GM21723 (cell line): ENCODE measurements around the gene CCDC144A.
"Not testable (repeated sequence)": the region's sequence is repeated elsewhere in the genome, so short reads cannot be mapped to it uniquely, and the experiment has no call there.

ENCODE experiments used
- ATAC-seq: cut with Tn5 transposase; IDR thresholded peaks from one replicate; pipeline ENCODE4 v1.9.1; 2021; ENCODE audit warnings: mild to moderate bottlenecking, moderate library complexity; ENCODE audit not compliant: unreplicated experiment

The CCDC144A gene

DNA sequence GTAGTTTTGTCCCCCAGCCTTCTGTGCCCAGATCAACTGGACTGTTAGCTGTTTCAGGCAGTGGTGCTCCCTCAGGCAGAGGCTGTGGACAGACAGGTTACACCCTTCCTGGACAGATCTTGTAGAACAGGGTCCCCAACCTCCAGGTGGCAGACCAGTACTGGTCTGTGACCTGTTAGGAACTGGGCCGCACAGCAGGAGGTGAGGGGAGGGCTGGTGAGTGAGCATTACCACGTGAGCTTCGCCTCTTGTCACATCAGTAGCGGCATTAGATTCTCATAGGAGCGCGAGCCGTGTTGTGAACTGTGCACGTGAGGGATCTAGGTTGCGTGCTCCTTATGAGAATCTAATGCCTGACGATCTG lies 61.9 kb downstream of the CCDC144A start:
- not testable (repeated sequence) for ATAC-seq

DNA sequence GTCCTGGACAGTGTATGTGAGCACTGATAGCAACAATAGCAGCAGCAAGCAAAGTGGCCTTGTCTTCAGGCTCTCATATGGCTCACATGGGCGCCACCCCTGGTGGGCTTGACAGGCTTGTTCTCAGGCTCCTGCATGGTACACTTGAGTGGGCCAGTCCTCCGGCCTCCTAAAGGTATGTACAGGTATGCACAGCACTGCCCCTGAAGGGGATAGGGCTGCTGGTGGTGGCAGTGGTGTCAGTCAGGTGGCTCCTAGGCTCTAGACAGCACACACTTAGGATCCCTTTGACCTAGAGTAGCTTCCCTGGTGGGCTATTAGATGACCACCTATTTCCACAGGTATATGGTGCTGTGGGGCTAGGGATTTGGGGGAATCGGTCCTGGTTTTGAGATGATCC lies 67.5 kb downstream of the CCDC144A start:
- not testable (repeated sequence) for ATAC-seq

DNA sequence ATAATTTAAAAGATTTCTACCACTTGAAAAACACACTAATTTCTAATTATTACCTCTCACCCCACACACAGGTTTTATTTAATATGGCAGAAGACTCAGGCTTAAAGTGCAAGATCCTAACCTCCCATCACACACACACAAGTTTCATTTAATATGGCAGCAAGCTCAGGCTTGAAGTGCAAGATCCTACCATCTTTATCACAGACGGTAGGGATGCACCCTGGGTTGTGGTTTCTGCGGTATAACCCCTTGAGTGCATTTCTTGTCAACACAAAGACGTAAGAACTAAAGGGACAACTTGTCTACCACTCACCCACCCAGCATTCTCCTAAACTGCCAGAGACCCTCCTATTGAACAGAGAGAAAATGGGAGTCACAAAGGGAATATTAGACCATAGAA lies 68.1 kb downstream of the CCDC144A start:
- ATAC-seq, result not testable (repeated sequence)

GRCh38 chr17:16768290-16769175 lies 78.5 kb downstream of the CCDC144A start:
- ATAC-seq, result not testable (repeated sequence)

DNA sequence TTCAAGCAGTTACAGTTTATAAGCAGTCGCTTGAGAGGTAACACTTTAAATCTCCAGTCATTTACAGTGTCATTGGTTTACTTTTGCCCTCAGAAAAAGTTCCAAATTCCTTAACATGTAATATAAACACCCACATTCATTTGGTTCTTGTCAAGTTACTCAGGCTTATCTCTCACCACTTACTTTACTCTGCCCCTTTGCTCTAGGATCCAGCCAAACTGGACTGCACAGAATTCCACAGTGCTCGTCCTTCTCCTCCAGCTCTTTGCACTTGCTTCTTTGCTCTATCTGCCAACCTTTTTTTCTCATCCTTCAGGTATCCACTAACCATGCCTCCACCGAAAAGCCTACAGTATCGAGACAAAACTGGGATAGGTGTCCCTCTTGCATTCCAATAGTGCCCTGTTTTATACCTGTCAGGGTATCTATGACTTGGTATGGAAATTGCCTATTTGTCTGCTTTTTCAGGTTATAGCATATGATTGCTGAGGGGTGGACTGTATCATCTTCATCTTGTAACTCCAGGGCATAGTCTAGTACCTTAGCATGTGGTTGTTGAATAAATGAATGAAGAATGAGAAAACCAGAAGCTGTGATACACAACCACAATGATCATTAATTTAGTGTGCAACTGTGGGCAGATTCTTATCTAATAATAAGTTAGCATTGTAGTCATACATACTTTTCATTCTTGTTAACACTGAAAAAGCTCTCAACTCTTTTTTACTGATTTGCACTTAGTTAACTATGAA lies 82.5 kb downstream of the CCDC144A start:
- not testable (repeated sequence) for ATAC-seq

DNA sequence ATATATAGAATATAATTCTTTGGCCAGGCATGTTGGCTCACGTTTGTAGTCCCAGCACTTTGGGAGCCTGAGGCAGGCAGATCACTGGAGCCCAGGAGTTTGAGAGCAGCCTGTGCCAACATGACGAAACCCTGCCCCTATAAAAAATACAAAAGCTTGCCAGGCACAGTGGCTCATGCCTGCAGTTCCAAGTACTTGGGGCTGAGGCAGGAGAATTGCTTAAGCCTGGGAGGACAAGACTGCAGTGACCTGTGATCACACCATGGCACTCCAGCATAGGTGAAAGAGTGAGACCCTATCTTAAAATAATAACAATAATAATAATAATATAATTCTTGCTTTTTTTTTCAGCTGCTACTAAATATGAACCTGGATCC lies 83.1 kb downstream of the CCDC144A start:
- not testable (repeated sequence) for ATAC-seq

DNA sequence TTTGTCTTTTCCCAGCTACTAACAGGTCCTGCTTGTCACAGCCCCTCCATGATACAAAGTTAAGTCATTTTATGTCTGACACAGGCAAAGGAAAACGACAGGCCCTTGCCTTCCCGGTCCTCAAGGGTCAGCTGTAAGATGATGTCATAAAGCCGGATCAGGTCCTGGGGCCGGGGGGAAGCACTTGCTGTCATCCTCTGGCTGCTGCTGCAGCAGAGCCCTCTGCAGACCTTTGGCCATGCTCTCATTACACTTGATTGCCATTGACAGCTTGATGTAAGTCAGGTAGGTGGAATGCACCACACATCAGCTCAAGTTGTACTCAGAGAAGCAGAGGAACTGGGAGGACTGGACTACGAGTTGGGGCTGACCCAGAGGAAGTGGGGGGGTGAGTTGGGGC lies 97.8 kb downstream of the CCDC144A start:
- not testable (repeated sequence) for ATAC-seq

DNA sequence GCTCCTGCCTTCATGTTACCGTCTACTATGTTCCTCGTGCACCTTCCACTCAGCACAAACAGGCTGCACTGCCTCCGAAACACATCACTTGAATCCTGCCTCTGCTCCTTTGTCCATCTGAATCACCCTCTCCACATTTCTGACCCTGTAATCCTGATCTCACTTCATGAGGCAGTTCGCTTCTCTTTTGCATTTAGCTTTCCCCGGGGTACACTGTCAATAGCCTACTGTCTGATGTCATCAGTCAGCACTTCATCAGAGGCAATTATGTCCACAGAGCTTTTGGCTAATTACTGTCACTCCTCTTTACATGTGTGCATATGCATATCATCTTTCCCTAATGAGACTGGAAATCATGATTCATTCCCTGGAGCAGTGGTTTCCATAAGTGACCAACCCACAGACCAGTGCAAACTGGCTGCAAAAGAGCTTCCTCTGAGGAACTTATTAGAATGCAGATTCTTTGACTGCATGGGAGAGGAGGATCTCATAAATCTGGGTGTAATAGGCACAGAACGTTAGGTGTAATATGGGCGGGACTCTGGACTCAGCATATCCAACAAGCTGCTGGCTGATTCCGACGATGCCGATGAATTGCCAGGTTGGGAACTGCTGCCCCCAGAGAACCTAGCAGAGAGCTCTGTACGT lies 99.0 kb downstream of the CCDC144A start:
- ATAC-seq, result not testable (repeated sequence)

DNA sequence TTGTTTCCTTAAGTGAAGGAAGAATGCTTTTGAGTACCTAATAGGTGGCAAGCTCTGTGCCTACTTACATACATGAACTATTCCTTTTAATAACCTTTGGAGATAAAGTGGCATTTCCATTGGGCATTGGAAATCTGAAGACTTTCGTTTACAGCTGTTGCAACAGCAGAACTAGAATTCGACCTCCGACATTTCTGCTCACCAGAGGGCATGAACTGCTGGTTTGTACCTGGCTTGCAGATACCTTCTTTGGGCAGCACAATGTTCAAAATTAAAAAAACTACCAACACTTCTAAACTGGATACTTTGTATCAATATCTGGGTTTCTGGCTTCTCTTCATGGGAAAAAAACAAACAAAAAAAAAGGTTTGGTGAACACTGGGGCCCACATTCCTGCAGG lies 99.6 kb downstream of the CCDC144A start:
- ATAC-seq, result not testable (repeated sequence)

GRCh38 chr17:16790313-16790871 lies 100.4 kb downstream of the CCDC144A start:
- ATAC-seq, result not testable (repeated sequence)

- not testable (repeated sequence) for ATAC-seq
Measured at GRCh38 chr17:16794215-16794614, 104.2 kb downstream of the CCDC144A start.

GRCh38 chr17:16795894-16796293 lies 105.9 kb downstream of the CCDC144A start:
- ATAC-seq, result not testable (repeated sequence)

- ATAC-seq, result not testable (repeated sequence)
Measured at GRCh38 chr17:16804851-16805250, 114.8 kb downstream of the CCDC144A start.

DNA sequence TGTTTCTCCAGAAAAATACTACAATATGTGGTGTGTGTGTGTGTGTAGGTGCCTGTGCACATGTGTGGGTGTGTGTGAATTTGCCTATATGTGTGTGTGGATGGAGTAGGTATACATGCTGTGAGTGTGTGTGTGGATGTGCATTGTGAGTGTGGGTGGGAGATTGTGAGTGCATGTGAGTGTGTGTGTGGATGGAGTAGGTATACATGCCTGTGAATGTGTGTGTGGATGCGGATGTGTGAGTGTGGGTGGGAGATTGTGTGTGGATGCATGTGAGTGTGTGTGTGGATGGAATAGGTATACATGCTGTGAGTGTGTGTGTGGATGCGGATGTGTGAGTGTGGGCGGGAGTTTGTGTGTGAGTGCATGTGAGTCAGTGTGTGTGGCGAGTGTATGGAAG lies 116.6 kb downstream of the CCDC144A start:
- ATAC-seq, result not testable (repeated sequence)

DNA sequence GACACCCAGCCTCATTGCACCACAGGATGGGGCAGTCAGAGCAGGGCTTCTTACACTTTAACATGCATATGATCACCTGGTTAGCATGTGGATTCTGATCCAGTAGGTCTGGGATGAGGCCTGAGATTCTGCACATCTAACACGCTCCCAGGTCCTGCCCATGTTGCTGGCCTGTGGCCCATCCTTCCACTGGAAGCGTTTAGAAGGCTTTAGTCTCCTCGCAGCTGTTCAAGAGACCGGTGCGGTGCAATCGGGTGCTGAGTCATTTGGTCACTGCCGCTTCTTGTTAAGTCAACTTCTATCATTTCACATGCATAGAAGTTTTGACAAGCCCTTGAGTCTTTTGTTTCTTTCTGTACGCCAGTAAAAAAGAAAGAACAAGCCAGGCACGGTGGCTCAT lies 117.6 kb downstream of the CCDC144A start:
- ATAC-seq, result not testable (repeated sequence)

DNA sequence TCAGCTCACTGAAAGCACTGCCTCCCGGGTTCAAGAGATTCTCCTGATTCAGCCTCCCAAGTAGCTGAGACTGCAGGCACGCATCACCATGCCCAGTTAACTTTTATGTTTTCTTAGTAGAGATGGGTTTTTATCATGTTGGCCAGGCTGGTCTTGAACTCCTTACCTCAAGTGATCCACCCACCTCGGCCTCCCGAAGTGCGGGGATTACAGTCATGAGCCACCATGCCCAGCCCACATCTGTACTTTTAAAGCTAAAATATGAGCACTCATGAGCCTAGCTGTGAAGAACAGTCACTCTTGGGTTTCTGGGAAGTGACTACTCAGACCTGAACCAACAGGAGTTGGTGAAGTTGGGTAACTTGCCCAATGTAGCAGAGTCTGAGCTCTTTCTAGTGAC lies 120.2 kb downstream of the CCDC144A start:
- ATAC-seq, result not testable (repeated sequence)

DNA sequence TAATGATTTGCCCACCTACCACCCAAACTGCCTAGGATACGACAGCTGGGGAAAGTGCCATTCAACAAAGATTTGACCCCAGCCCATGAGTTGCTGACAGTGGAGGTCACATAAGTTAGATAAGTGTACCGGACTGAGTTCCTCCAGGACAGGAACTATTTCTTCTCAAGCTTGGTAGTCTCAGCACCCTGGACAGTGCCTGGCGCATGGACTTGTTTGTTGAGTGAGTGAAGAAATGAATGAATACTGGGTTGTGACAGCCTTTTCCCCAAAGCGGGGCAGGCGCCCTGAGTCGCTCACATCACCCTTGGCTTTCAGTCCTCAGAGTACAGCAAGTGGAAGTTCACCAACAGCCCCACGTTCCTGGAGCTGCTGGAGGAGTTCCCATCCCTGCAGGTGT lies 122.1 kb downstream of the CCDC144A start:
- not testable (repeated sequence) for ATAC-seq

DNA sequence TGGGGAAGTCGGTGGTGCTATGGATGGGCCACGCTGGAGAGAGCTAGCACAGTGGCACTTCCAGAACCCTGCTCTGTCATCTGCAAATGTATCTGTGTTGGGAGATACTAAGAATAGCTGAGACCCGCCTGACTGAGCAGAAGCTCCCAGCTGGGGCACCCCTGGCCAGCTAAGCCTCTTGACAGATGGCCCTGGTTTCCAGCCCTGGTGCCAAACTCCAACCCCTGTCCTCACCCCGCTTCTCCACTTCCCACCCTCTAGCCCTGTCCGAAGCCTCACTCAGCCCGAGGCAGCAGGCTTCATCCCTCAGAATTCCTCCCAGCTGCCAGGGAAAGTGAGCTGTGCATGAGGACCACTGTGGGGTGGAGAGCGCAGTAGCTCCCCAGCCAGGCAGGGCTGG lies 124.4 kb downstream of the CCDC144A start:
- ATAC-seq, result no peak

- no peak for ATAC-seq
Measured at GRCh38 chr17:16817201-16817600, 127.2 kb downstream of the CCDC144A start.

DNA sequence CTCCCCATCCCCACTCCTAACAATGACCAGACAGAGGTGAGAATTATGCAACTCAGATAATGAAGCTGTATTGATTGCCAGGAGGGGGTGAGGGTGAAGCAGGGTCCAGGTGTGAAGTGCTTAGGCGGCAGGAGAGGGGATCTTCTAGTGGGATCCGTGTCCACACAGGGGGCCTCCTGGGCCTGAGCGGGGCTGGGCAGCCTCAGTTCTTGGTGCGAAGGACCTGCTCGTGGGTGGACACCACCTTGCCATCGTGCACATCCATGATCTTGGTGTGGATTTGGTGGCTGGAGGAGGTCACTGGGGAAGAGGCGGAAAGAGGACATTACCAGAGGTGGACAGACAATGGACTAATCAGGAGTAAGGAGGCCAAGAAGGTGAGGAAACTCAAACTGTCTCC lies 127.9 kb downstream of the CCDC144A start:
- not testable (repeated sequence) for ATAC-seq

DNA sequence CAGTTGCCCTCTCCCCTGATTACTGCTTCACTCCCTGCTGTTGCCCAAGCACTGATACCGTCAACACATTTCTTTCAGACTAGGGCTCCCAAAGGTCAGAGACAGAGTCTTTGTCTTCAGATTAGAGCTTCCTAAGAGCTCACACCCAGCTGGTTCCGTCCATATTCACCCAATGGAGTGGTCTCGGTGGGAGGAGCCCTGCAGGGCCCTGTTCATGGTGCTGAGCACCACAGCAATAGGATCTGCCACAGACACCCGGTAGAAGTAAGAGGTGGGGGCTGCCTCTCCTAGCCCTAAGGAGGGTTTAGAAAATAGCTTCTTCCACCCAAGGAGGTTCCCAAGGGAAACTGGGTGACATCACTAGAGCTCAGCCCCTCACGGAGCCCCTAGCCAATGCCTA lies 128.3 kb downstream of the CCDC144A start:
- ATAC-seq, result no peak
